ENCODE data around the gene RTL10. TPM values are rescaled to one million over a fixed set of nuclear protein-coding genes. Genes with fewer than 3 reads are reported as not detected.
A peak's percentile ranks its signal among the peaks of the same experiment; 100 is the strongest.

Gene RTL10
- total RNA-seq, 1 experiment from 2014 or later = 24.4 TPM

DNA sequence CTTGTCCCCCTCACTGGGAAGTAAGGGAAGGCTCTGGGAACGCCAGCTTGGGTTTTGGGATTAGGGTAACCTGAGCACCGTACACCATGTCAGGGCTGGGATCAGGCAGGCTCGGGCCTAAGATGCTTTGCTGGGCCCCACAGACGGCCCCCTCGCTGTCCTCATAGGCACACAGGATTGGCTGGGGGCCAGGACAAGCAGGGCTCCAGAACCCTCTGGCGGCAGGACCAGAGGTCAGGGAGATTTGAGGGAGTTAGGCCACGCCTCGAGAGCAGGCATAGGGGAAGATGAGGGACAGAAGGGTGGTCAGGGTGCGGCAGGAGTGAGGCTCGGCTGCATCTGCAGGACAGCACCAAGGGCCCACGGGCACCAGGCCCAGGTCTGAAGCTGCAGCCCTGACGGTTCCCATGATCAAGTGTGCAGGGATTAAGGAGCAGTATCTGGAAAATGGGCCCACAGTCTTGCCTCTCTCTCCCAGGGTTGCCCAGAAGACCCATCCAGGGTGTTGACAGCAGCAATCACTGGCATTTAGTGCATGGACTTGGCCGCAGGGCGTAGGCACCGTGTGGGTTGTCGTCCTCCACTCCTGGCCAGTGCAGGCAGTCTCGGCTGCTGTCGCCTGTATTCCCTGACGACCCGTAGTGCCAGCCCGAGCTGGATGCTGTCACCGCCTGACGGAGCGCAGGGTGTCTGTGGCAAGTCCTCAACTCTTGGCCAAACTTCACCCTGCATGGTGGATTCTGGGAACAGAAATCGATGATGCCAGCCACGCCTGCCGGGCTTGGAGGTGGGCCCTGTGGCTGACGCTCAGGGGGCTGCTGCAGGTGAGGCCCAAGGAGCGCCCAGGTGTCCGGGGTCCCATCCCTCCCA, 15.7 kb upstream of the RTL10 start:
- Mint-ChIP-seq H3K4me1 (peaks cover 17 to 22% of the 10 kb centered on the region in 2 experiments), H3K27ac (peak overlapping the region in 2 of 3 experiments; percentile 29 to 90; a peak in 3 of 7 replicates), H3K4me3 (no peak overlapping the region), H3K27me3 (ENCODE audit: low read depth) (no peaks in the 10 kb centered on the region), H3K36me3 (ENCODE audit: insufficient read depth in 1 of 3, low read depth in 3 of 3) (no peaks in the 10 kb centered on the region), H3K9me3 (no peaks in the 10 kb centered on the region)
- no peak overlapping the region for H3K4ac ChIP-seq (ENCODE audit: low read depth, low read length)
- no peak overlapping the region for H3K56ac ChIP-seq (ENCODE audit: insufficient read length, low read depth, low read length)
- H3K14ac ChIP-seq (ENCODE audit: insufficient read depth, low read length) = no peak overlapping the region; the same call in 1 of the 2 replicates
- no peak overlapping the region for H3K18ac ChIP-seq (ENCODE audit: insufficient read length, low read depth, low read length)
- no CpG with 5 or more reads among the region's 30 CpGs for WGBS (ENCODE audit: extremely low coverage, insufficient read length, low lambda C conversion rate)
- H2BK120ac ChIP-seq (ENCODE audit: low read depth, low read length, poor library complexity, severe bottlenecking) = no peak overlapping the region
- no peak overlapping the region for H4K5ac ChIP-seq (ENCODE audit: insufficient read length, low read depth, low read length)
- H2BK20ac ChIP-seq (ENCODE audit: low read depth, low read length, poor library complexity, severe bottlenecking) = no peak overlapping the region
- H3T11ph ChIP-seq (ENCODE audit: low read length) = no peak overlapping the region
- no peaks in the 10 kb centered on the region for H3K9me3 ChIP-seq (ENCODE audit: control insufficient read depth, low read depth, low read length)
- H2BK5ac ChIP-seq (ENCODE audit: insufficient read length, low read length) = no peak overlapping the region
- H4K20me1 ChIP-seq (ENCODE audit: control insufficient read depth, insufficient read depth, insufficient read length) = no peaks in the 10 kb centered on the region
- no peak overlapping the region for H3K23ac ChIP-seq (ENCODE audit: insufficient read length, low read depth, low read length)
- no peaks in the 10 kb centered on the region; the same call in 1 of the 2 replicates for H3K4me1 ChIP-seq (ENCODE audit: insufficient read depth, low read length)
- H3K79me2 ChIP-seq (ENCODE audit: insufficient read depth, low read length) = no peaks in the 10 kb centered on the region
- no peak overlapping the region for H2BK12ac ChIP-seq (ENCODE audit: insufficient read length, low read depth, low read length)
- no peak overlapping the region for H3K9ac ChIP-seq (ENCODE audit: extremely low read depth, insufficient read length, low read length)
- no peak overlapping the region for H4K8ac ChIP-seq (replicated peaks; ENCODE audit: insufficient read length, low read depth, low read length)
- H2AK5ac ChIP-seq (ENCODE audit: insufficient read length, low read length) = no peak overlapping the region
- no peak overlapping the region for H4K91ac ChIP-seq (ENCODE audit: insufficient read length, low read depth, low read length)
- H2AFZ ChIP-seq (ENCODE audit: low read length) = no peak overlapping the region
- TF ChIP-seq, protein P1, sequence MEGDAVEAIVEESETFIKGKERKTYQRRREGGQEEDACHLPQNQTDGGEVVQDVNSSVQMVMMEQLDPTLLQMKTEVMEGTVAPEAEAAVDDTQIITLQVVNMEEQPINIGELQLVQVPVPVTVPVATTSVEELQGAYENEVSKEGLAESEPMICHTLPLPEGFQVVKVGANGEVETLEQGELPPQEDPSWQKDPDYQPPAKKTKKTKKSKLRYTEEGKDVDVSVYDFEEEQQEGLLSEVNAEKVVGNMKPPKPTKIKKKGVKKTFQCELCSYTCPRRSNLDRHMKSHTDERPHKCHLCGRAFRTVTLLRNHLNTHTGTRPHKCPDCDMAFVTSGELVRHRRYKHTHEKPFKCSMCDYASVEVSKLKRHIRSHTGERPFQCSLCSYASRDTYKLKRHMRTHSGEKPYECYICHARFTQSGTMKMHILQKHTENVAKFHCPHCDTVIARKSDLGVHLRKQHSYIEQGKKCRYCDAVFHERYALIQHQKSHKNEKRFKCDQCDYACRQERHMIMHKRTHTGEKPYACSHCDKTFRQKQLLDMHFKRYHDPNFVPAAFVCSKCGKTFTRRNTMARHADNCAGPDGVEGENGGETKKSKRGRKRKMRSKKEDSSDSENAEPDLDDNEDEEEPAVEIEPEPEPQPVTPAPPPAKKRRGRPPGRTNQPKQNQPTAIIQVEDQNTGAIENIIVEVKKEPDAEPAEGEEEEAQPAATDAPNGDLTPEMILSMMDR (conservative IDR thresholded peaks at IDR 0.05) = no peak
- no peaks in the 10 kb centered on the region for H3K27me3 ChIP-seq (ENCODE audit: insufficient read depth, low read length)
- no peaks in the 10 kb centered on the region for H3K79me1 ChIP-seq (ENCODE audit: insufficient read depth, low read depth, low read length, poor library complexity, severe bottlenecking)
- no peak overlapping the region for H3K4me2 ChIP-seq (ENCODE audit: insufficient read depth, insufficient read length, low read length)
- no peak overlapping the region; the same call in 1 of the 2 replicates for H2BK15ac ChIP-seq (ENCODE audit: low read depth, low read length)
- DNase-seq = peak; percentile 26
- H3K23me2 ChIP-seq (ENCODE audit: insufficient read length, low read depth, low read length, poor library complexity, severe bottlenecking) = no peaks in the 10 kb centered on the region
- H3K27ac ChIP-seq (ENCODE audit: insufficient read length, low read depth, low read length) = no peak overlapping the region

Data from H9 (cell line).